ENCODE data around the gene ARMC7.
"Not testable (repeated sequence)": the region's sequence is repeated elsewhere in the genome, so short reads cannot be mapped to it uniquely, and the experiment has no call there.

ARMC7 gene

GRCh38 chr17:75109407-75110233 lies at the start of gene ARMC7:
TSS of gene ARMC7 (plus strand) at chr17:75109969. CDS start at chr17:75110289, 320 bp downstream.
- peak; percentile 89 for DNase-seq (ENCODE audit: low read depth)

- no peak for DNase-seq (ENCODE audit: low read depth)
Measured at GRCh38 chr17:75060434-75061054, 49.2 kb upstream of the ARMC7 start.

- DNase-seq (ENCODE audit: low read depth): no peak
Measured at GRCh38 chr17:75061055-75061438, 48.7 kb upstream of the ARMC7 start.

GRCh38 chr17:75061618-75062017 lies 48.2 kb upstream of the ARMC7 start:
- no peak for DNase-seq (ENCODE audit: low read depth)

GRCh38 chr17:75063201-75063600 lies 46.6 kb upstream of the ARMC7 start:
- DNase-seq (ENCODE audit: low read depth): no peak

- DNase-seq (ENCODE audit: low read depth): no peak
Measured at GRCh38 chr17:75063626-75064025, 46.1 kb upstream of the ARMC7 start.

GRCh38 chr17:75064040-75064439 lies 45.7 kb upstream of the ARMC7 start:
- DNase-seq (ENCODE audit: low read depth): no peak

GRCh38 chr17:75064460-75064859 lies 45.3 kb upstream of the ARMC7 start:
- no peak for DNase-seq (ENCODE audit: low read depth)

- DNase-seq (ENCODE audit: low read depth): no peak
Measured at GRCh38 chr17:75064867-75065561, 44.8 kb upstream of the ARMC7 start.

- DNase-seq (ENCODE audit: low read depth): no peak
Measured at GRCh38 chr17:75065562-75066151, 44.1 kb upstream of the ARMC7 start.

GRCh38 chr17:75067856-75068255 lies 41.9 kb upstream of the ARMC7 start:
- DNase-seq (ENCODE audit: low read depth): no peak

GRCh38 chr17:75068750-75069149 lies 41.0 kb upstream of the ARMC7 start:
- DNase-seq (ENCODE audit: low read depth): no peak

GRCh38 chr17:75069783-75070182 lies 40.0 kb upstream of the ARMC7 start:
- DNase-seq (ENCODE audit: low read depth): no peak

GRCh38 chr17:75071478-75072271 lies 38.1 kb upstream of the ARMC7 start:
- DNase-seq (ENCODE audit: low read depth): not testable (repeated sequence)

- not testable (repeated sequence) for DNase-seq (ENCODE audit: low read depth)
Measured at GRCh38 chr17:75072909-75073308, 36.9 kb upstream of the ARMC7 start.

- no peak for DNase-seq (ENCODE audit: low read depth)
Measured at GRCh38 chr17:75073618-75074047, 36.1 kb upstream of the ARMC7 start.

GRCh38 chr17:75074532-75074931 lies 35.2 kb upstream of the ARMC7 start:
- no peak for DNase-seq (ENCODE audit: low read depth)

GRCh38 chr17:75075597-75076336 lies 34.0 kb upstream of the ARMC7 start:
- no peak for DNase-seq (ENCODE audit: low read depth)

- no peak for DNase-seq (ENCODE audit: low read depth)
Measured at GRCh38 chr17:75077072-75077495, 32.7 kb upstream of the ARMC7 start.

GRCh38 chr17:75077496-75078283 lies 32.1 kb upstream of the ARMC7 start:
- DNase-seq (ENCODE audit: low read depth): peak; percentile 38
